ENCODE data around the gene TFR2. TPM values are rescaled to one million over a fixed set of nuclear protein-coding genes. Genes with fewer than 3 reads are reported as not detected.

TFR2 gene
- total RNA-seq, 4 donors from 2014 or later, result 1.6 to 2.5 TPM; not detected in 2

- peaks cover 8 to 32% (median 13%) of the 10 kb centered on the region in 4 donors for H3K4me1 ChIP-seq
Observed at GRCh38 chr7:100584683-100585510, 56.5 kb downstream of the TFR2 start.

GRCh38 chr7:100584054-100584682, 57.2 kb downstream of the TFR2 start:
- H3K4me1 ChIP-seq, result peaks cover 8 to 32% (median 13%) of the 10 kb centered on the region in 4 donors
- H3K36me3 ChIP-seq, result peaks cover 0 to 32% (median 0%) of the 10 kb centered on the region in 3 donors
- DNase-seq, result peak in 1 of 3 donors; percentile 52
- H3K27me3 ChIP-seq, result no peaks in the 10 kb centered on the region
- peak overlapping the region; percentile 92 to 95 (median 92) for H3K4me3 ChIP-seq
- TF ChIP-seq CTCF (IDR thresholded peaks at IDR 0.05), result no peak
- no peak for TF ChIP-seq POLR2A (IDR thresholded peaks at IDR 0.05)
- peak overlapping the region; percentile 98 to 100 (median 99) for H3K27ac ChIP-seq
- H3K9me3 ChIP-seq, result no peaks in the 10 kb centered on the region

More at GRCh38 chr7:100584683-100585510, 56.5 kb downstream of the TFR2 start:
- TF ChIP-seq CTCF (IDR thresholded peaks at IDR 0.05) (peak in 2 of 6 experiments; percentile 4 to 9), POLR2A (IDR thresholded peaks at IDR 0.05) (peak in 1 of 2 donors; percentile 61)
- Histone ChIP-seq H3K36me3 (peaks cover 0 to 24% (median 0%) of the 10 kb centered on the region in 3 donors), H3K4me3 (peak overlapping the region; percentile 92 to 95 (median 92)), H3K27ac (peak overlapping the region; percentile 98 to 100 (median 99)), H3K9me3 (no peaks in the 10 kb centered on the region), H3K27me3 (no peaks in the 10 kb centered on the region)
- peak; percentile 48 to 87 (median 85) for DNase-seq

- H3K27me3 ChIP-seq, result no peaks in the 10 kb centered on the region
- TF ChIP-seq POLR2A (IDR thresholded peaks at IDR 0.05), result no peak
- no peak for TF ChIP-seq CTCF (IDR thresholded peaks at IDR 0.05)
- peak overlapping the region; percentile 92 to 95 (median 92) for H3K4me3 ChIP-seq
- H3K36me3 ChIP-seq, result peaks cover 0 to 39% (median 0%) of the 10 kb centered on the region in 3 donors
- peak overlapping the region; percentile 98 to 100 (median 99) for H3K27ac ChIP-seq
- DNase-seq, result peak in 2 of 3 donors; percentile 94 to 95
- no peaks in the 10 kb centered on the region for H3K9me3 ChIP-seq
- H3K4me1 ChIP-seq, result peaks cover 8 to 32% (median 13%) of the 10 kb centered on the region in 4 donors
Observed at GRCh38 chr7:100583132-100584053, 58.0 kb downstream of the TFR2 start.

GRCh38 chr7:100582650-100583049, 58.7 kb downstream of the TFR2 start:
- Histone ChIP-seq H3K4me3 (peak overlapping the region in 2 of 4 donors; percentile 92), H3K9me3 (no peaks in the 10 kb centered on the region), H3K27ac (peak overlapping the region; percentile 98 to 100 (median 99)), H3K36me3 (peaks cover 0 to 47% (median under 1%) of the 10 kb centered on the region in 3 donors), H3K27me3 (no peaks in the 10 kb centered on the region), H3K4me1 (peaks cover 8 to 32% (median 13%) of the 10 kb centered on the region in 4 donors)
- TF ChIP-seq CTCF (IDR thresholded peaks at IDR 0.05) (no peak), POLR2A (IDR thresholded peaks at IDR 0.05) (no peak)
- DNase-seq, result no peak

Data from Peyer's patch (tissue), 4 donors.